ENCODE data around the gene PTPN14.

DNA sequence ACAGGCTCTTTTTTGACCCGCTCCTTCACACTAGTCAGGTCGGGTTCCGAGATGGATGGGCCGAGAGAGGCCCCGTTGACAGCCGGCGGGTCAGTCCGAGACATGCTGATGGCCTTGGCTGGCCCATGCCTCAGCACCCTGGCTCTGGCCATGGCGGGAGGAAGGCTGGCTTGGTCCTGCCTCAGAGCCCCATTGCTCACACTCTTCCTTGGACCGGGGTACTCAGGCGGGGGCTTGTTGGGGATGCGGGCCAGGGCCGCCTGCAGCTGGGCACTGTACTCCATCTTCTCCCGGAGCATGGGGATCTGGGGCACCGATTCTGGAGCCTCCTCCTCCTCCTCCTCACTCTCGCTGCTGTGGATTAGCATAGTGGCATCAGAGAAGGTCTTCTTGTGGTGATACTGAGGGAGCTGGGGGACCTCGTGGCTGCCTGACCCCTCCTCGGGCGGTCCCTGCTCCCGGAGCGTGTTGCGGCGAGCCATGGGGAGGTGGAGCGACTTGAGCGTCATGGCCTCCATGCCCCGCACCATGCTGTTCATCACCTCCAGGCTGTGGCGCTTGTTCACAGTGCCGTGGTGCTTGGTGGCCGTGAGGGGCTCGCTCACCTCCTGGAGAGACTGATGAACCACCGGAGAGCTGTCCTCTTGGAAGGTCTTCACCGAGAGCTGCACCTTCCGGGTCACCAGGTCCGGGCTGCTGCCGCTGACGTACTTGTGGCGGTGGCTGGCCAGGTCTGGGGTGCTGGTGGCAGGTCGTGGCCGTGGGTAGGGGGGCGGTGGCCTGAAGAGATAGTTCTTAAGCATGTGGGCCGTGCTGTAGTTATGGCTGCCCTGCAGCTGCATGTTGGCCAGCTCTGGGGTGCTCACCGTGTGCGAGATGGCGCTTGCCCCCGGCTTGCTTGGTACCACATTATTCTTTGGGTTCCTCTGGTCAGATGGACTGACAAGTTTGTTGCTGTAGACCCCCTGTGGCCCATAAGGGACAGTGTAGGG, 167.7 kb downstream of the PTPN14 start:
- TF ChIP-seq, protein P1, sequence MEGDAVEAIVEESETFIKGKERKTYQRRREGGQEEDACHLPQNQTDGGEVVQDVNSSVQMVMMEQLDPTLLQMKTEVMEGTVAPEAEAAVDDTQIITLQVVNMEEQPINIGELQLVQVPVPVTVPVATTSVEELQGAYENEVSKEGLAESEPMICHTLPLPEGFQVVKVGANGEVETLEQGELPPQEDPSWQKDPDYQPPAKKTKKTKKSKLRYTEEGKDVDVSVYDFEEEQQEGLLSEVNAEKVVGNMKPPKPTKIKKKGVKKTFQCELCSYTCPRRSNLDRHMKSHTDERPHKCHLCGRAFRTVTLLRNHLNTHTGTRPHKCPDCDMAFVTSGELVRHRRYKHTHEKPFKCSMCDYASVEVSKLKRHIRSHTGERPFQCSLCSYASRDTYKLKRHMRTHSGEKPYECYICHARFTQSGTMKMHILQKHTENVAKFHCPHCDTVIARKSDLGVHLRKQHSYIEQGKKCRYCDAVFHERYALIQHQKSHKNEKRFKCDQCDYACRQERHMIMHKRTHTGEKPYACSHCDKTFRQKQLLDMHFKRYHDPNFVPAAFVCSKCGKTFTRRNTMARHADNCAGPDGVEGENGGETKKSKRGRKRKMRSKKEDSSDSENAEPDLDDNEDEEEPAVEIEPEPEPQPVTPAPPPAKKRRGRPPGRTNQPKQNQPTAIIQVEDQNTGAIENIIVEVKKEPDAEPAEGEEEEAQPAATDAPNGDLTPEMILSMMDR (IDR thresholded peaks at IDR 0.05) = no peak
- no peak for TF ChIP-seq POLR2AphosphoS5 (IDR thresholded peaks at IDR 0.05)
- no peak for TF ChIP-seq EP300 (IDR thresholded peaks at IDR 0.05; ENCODE audit: low read depth)

Data from transverse colon (tissue), 4 donors.